ENCODE results near the gene MYT1. TPM values are rescaled to one million over a fixed set of nuclear protein-coding genes. Genes with fewer than 3 reads are reported as not detected.

MYT1 gene
- polyA plus RNA-seq, 3 donors, result not detected

DNA sequence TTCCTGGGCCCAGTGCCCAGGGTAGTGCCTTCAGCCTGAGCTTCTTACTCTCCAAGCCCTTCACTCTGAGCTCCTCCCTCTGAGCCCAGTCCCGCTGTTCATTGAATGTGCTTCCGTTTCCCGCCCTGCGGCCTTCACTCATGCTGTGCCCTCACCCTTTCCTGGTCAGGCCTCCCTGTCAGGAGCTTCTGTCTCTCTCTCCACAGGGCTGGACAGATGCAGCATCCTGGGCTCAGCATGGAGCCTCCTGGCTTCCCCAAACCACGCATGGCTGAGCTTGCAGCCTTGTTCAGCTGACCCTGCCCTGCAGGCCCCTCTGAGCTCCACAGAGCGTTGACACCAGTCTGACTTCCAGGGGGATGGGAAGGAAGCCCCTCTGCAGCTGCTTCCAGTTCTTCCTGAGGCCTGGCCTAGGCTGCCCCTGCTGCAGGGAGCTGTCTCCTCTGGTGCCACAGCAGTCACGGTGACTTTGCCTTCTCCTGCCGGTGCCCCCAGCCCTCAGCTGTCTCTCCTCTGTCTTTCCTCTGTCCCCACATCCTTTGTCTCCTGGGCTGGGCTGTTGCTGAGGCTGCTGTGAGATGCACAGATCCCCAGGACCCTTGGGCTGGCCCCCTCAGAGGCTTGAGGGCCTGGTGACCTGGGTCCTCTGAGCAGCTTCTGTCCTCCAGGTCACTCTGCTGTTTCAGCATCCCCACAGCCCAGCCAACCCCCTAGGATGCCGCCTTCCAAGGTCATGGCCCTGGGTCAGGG lies 7.9 kb upstream of the MYT1 start:
- Histone ChIP-seq H3K27ac (ENCODE audit: low read depth in 1 of 2, low read length in 2 of 2) (no peak overlapping the region), H3K36me3 (replicated peaks in 1 of 2; ENCODE audit: control insufficient read depth in 1 of 2, insufficient read depth in 2 of 2, low read length in 2 of 2) (no peaks in the 10 kb centered on the region), H3K4me1 (ENCODE audit: control insufficient read depth in 1 of 2, insufficient read depth in 2 of 2, low read length in 2 of 2) (no peaks in the 10 kb centered on the region), H2AFZ (ENCODE audit: insufficient read depth, low read depth, low read length, poor library complexity, severe bottlenecking) (no peak overlapping the region), H3K79me2 (ENCODE audit: insufficient read depth, low read length) (no peaks in the 10 kb centered on the region), H4K20me1 (ENCODE audit: insufficient read depth, low read length) (no peaks in the 10 kb centered on the region), H3K4me3 (replicated peaks in 1 of 3; ENCODE audit: low read depth in 2 of 3, low read length in 3 of 3) (no peak overlapping the region), H3K9ac (ENCODE audit: insufficient read depth, low read length, poor library complexity, severe bottlenecking) (no peak overlapping the region), H3K9me3 (replicated peaks in 1 of 2; ENCODE audit: control insufficient read depth in 1 of 2, insufficient read depth in 1 of 2, low read length in 2 of 2) (no peaks in the 10 kb centered on the region), H3K4me2 (replicated peaks; ENCODE audit: extremely low read depth, low read length, poor library complexity, severe bottlenecking) (no peak overlapping the region), H3K27me3 (ENCODE audit: control insufficient read depth in 2 of 2, insufficient read depth in 2 of 2, low read length in 2 of 2) (peaks cover 0 to 12% of the 10 kb centered on the region in 2 donors)
- H3K4me1 Mint-ChIP-seq, result no peaks in the 10 kb centered on the region
- intact Hi-C loops (cut with micrococcal nuclease), result no loop called here
- no peaks in the 10 kb centered on the region for H3K36me3 Mint-ChIP-seq
- WGBS (ENCODE audit: insufficient coverage), result 80% methylated on average over 8 of the region's 9 CpGs
- no peak overlapping the region for H3K4me3 Mint-ChIP-seq
- TF ChIP-seq, protein P1, sequence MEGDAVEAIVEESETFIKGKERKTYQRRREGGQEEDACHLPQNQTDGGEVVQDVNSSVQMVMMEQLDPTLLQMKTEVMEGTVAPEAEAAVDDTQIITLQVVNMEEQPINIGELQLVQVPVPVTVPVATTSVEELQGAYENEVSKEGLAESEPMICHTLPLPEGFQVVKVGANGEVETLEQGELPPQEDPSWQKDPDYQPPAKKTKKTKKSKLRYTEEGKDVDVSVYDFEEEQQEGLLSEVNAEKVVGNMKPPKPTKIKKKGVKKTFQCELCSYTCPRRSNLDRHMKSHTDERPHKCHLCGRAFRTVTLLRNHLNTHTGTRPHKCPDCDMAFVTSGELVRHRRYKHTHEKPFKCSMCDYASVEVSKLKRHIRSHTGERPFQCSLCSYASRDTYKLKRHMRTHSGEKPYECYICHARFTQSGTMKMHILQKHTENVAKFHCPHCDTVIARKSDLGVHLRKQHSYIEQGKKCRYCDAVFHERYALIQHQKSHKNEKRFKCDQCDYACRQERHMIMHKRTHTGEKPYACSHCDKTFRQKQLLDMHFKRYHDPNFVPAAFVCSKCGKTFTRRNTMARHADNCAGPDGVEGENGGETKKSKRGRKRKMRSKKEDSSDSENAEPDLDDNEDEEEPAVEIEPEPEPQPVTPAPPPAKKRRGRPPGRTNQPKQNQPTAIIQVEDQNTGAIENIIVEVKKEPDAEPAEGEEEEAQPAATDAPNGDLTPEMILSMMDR (IDR thresholded peaks at IDR 0.05), result no peak
- peaks cover 0 to 3% (median 0%) of the 10 kb centered on the region in 7 donors for H3K9me3 Mint-ChIP-seq
- H3K27ac Mint-ChIP-seq, result no peak overlapping the region
- DNase-seq, result no peak
- peaks cover 8 to 18% (median 10%) of the 10 kb centered on the region in 3 donors for H3K27me3 Mint-ChIP-seq (ENCODE audit: low read depth in 3 of 3)

DNA sequence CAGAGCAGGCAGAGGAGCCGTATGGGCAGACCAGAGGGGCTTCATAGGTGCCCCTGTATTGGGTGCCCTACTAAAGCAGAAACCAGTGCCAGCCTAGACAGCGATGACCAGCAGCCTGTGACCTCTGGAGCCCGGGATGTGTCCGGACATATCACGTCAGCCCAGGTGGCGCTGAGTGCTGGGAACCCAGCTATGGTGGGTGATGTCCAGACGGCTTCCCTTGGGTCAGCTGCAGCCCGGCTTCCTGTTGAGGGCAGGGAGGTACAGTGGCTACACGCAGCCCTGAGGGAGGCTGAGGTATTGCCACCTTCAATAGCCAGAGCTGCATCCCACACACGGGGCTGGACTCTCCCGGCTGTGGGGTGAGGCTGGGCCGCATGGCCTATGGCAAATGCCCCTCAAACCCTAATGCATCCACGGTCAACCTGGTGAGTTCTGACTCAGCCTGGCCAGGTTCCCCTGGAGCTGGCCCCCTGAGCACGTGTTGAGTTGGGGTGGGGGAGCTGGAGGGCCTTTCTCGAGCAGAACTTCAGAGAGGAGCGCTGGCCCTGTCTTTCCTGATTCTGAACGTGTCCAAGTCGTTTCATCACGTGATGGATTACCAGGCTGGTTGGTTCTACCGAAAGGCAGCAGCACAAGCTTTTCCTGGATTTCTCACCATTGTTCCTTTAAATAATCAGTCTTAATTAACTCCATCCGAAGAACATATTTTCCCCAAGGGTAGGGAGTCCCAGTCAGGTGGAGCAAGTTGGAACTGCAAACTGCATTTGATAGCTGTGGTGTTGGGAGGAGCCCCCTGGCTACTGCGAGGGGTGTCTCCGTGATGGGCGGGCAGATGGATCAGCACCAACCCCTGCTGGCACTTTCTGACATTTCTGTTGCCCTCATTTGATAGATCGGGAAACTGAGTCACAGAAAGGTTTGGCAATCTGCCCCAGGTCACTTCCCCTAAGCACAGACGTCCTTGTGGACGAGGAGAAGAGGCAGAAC lies 7.1 kb upstream of the MYT1 start:
- no peak overlapping the region for H2AFZ ChIP-seq (ENCODE audit: insufficient read depth, low read depth, low read length, poor library complexity, severe bottlenecking)
- peaks cover 16 to 26% (median 19%) of the 10 kb centered on the region in 3 donors for H3K27me3 Mint-ChIP-seq (ENCODE audit: low read depth in 3 of 3)
- H3K4me1 ChIP-seq (ENCODE audit: control insufficient read depth in 1 of 2, insufficient read depth in 2 of 2, low read length in 2 of 2), result no peaks in the 10 kb centered on the region
- H3K4me3 Mint-ChIP-seq, result no peak overlapping the region
- H3K9me3 ChIP-seq (replicated peaks in 1 of 2; ENCODE audit: control insufficient read depth in 1 of 2, insufficient read depth in 1 of 2, low read length in 2 of 2), result no peaks in the 10 kb centered on the region
- no peak overlapping the region for H3K4me3 ChIP-seq (replicated peaks in 1 of 3; ENCODE audit: low read depth in 2 of 3, low read length in 3 of 3)
- H3K27ac Mint-ChIP-seq, result no peak overlapping the region
- H3K27me3 ChIP-seq (ENCODE audit: control insufficient read depth in 2 of 2, insufficient read depth in 2 of 2, low read length in 2 of 2), result peaks cover 0 to 20% of the 10 kb centered on the region in 2 donors
- intact Hi-C loops (cut with micrococcal nuclease), result no loop called here
- DNase-seq, result no peak
- peaks cover 0 to 3% (median 0%) of the 10 kb centered on the region in 7 donors for H3K9me3 Mint-ChIP-seq
- 94% methylated on average over 25 of the region's 27 CpGs for WGBS (ENCODE audit: insufficient coverage)
- no peaks in the 10 kb centered on the region for H3K4me1 Mint-ChIP-seq
- no peak overlapping the region for H3K9ac ChIP-seq (ENCODE audit: insufficient read depth, low read length, poor library complexity, severe bottlenecking)
- no peaks in the 10 kb centered on the region for H3K36me3 ChIP-seq (replicated peaks in 1 of 2; ENCODE audit: control insufficient read depth in 1 of 2, insufficient read depth in 2 of 2, low read length in 2 of 2)
- H3K27ac ChIP-seq (ENCODE audit: low read depth in 1 of 2, low read length in 2 of 2), result no peak overlapping the region
- H3K79me2 ChIP-seq (ENCODE audit: insufficient read depth, low read length), result no peaks in the 10 kb centered on the region
- H3K4me2 ChIP-seq (replicated peaks; ENCODE audit: extremely low read depth, low read length, poor library complexity, severe bottlenecking), result no peak overlapping the region
- TF ChIP-seq, protein P1 (IDR thresholded peaks at IDR 0.05), result no peak
- no peaks in the 10 kb centered on the region for H3K36me3 Mint-ChIP-seq
- H4K20me1 ChIP-seq (ENCODE audit: insufficient read depth, low read length), result no peaks in the 10 kb centered on the region

All from CD14-positive monocyte (primary cell).